PC-9 (cell line): ENCODE measurements around the gene TGFBR3. TPM values are rescaled to one million over a fixed set of nuclear protein-coding genes. Genes with fewer than 3 reads are reported as not detected.

ENCODE experiments used
- BruUV-seq: library from RNA; stranded (reverse); fragments of 400-500 nt; replicated peaks from 2 replicates; lab custom pipeline; 2021; lab: Mats Ljungman, UMichigan
- CTCF ChIA-PET: fragments of 300-600 bp; sonication (Branson Sonifier 250); formaldehyde crosslinking; loops from one replicate; lab custom pipeline; 2022; ENCODE audit warnings: antibody characterized with exemption; lab: Charles Lee
- POLR2A ChIA-PET: fragments of 300-600 bp; sonication (Branson Sonifier 250); formaldehyde crosslinking; loops from one replicate; lab custom pipeline; 2022; ENCODE audit warnings: antibody characterized with exemption; ENCODE audit not compliant: unreplicated experiment; lab: Charles Lee
- DNase-seq, 2 experiments: peaks; one replicate each; pipeline versions ENCODE4 v3.0.0 to v3.0.0-alpha.2; 2015 to 2022; ENCODE audit warnings: mixed read lengths in 1 of 2
- H2AFZ ChIP-seq: fragments of 200-600 bp; sonication (generic); 2 replicates; pipeline ENCODE4 v1.8.1; 2017; ENCODE audit warnings: antibody characterized with exemption
- H3F3A ChIP-seq: fragments of 200-600 bp; sonication (generic); 2 replicates; pipeline ENCODE4 v1.8.1; 2017; ENCODE audit warnings: antibody characterized with exemption, mild to moderate bottlenecking, low read depth; ENCODE audit not compliant: insufficient read depth
- H3K27ac ChIP-seq: fragments of 200-600 bp; sonication (generic); 2 replicates; pipeline ENCODE4 v1.6.1; 2016; ENCODE audit warnings: mixed run types
- H3K27me3 ChIP-seq: fragments of 200-600 bp; sonication (generic); 2 replicates; pipeline ENCODE4 v1.6.1; 2016; ENCODE audit warnings: low read depth, mixed run types; ENCODE audit not compliant: insufficient read depth
- H3K36me3 ChIP-seq: fragments of 200-600 bp; sonication (generic); 2 replicates; pipeline ENCODE4 v1.6.1; 2016; ENCODE audit warnings: low read depth, mixed run types
- H3K4me1 ChIP-seq: fragments of 200-600 bp; sonication (generic); replicated peaks from 2 replicates; pipeline ENCODE4 v1.6.1; 2016; ENCODE audit warnings: mixed run types; ENCODE audit not compliant: insufficient read depth
- H3K4me2 ChIP-seq: fragments of 200-600 bp; sonication (generic); 2 replicates; pipeline ENCODE4 v1.6.1; 2017; ENCODE audit warnings: mixed run types
- H3K4me3 ChIP-seq: fragments of 200-600 bp; sonication (generic); 2 replicates; pipeline ENCODE4 v1.6.1; 2016; ENCODE audit warnings: mixed run types
- H3K79me2 ChIP-seq: fragments of 200-600 bp; sonication (generic); 2 replicates; pipeline ENCODE4 v1.6.1; 2017; ENCODE audit warnings: low read depth, mixed run types
- H3K9me2 ChIP-seq: fragments of 200-600 bp; sonication (generic); 2 replicates; pipeline ENCODE4 v1.8.1; 2017; ENCODE audit warnings: mild to moderate bottlenecking; ENCODE audit not compliant: insufficient read depth
- H3K9me3 ChIP-seq: fragments of 200-600 bp; sonication (generic); 2 replicates; pipeline ENCODE4 v1.8.1; 2016; ENCODE audit warnings: low read depth; ENCODE audit not compliant: insufficient read depth
- H4K20me1 ChIP-seq: fragments of 200-600 bp; sonication (generic); 2 replicates; pipeline ENCODE4 v1.8.1; 2017; ENCODE audit not compliant: insufficient read depth
- CTCF ChIP-seq: fragments of 200-600 bp; sonication (generic); conservative IDR thresholded peaks from 2 replicates; pipeline ENCODE4 v1.6.1; 2017; ENCODE audit warnings: mixed run types, antibody characterized with exemption, mild to moderate bottlenecking, moderate library complexity
- EZH2 ChIP-seq: fragments of 200-600 bp; sonication (generic); IDR thresholded peaks from 2 replicates; pipeline ENCODE4 v1.8.0; 2017; ENCODE audit warnings: antibody characterized with exemption, low read depth
- intact Hi-C: fragments of 100-400 bp; cut with micrococcal nuclease; formaldehyde crosslinking; loops from one replicate; pipeline ENCODE4 v1.10.0; 2022; ENCODE audit not compliant: unreplicated experiment
- total RNA-seq: library from RNA; stranded (reverse); gene quantifications from 2 replicates; pipeline ENCODE4 v1.2.3, GENCODE V29; 2021

Gene TGFBR3
- total RNA-seq, 1 experiment from 2014 or later = 1.6 TPM

- ChIA-PET POLR2A (no interaction called here), CTCF (no interaction called here)
- Histone ChIP-seq H3K4me2 (no peak overlapping the region), H3K27me3 (no peaks in the 10 kb centered on the region), H3K27ac (no peak overlapping the region), H4K20me1 (no peaks in the 10 kb centered on the region), H3K9me2 (no peaks in the 10 kb centered on the region), H3K9me3 (no peaks in the 10 kb centered on the region), H3K4me3 (no peak overlapping the region), H3K36me3 (no peaks in the 10 kb centered on the region), H3K79me2 (no peaks in the 10 kb centered on the region), H3K4me1 (peaks cover 14% of the 10 kb centered on the region), H3F3A (no peaks in the 10 kb centered on the region), H2AFZ (no peak overlapping the region)
- no TSS peak for BruUV-seq
- DNase-seq = no peak
- no peak for TF ChIP-seq EZH2
- no peak for TF ChIP-seq CTCF
- intact Hi-C loops = no loop called here
Measured at GRCh38 chr1:91827087-91827458, 58.9 kb downstream of the TGFBR3 start.

GRCh38 chr1:91826649-91827048 is 59.3 kb downstream of the TGFBR3 start:
- TF ChIP-seq EZH2 (no peak), CTCF (no peak)
- ChIA-PET CTCF (no interaction called here), POLR2A (interaction anchor here (0.6 kb wide), 1 partner anchor 31 kb away, joined by 8 read pairs; no protein-coding TSS in a partner anchor)
- no peaks in the 10 kb centered on the region for H3K27me3 ChIP-seq
- H2AFZ ChIP-seq = no peak overlapping the region
- no peak overlapping the region for H3K4me2 ChIP-seq
- H3K9me3 ChIP-seq = no peaks in the 10 kb centered on the region
- no peaks in the 10 kb centered on the region for H3K79me2 ChIP-seq
- no peaks in the 10 kb centered on the region for H3F3A ChIP-seq
- H3K36me3 ChIP-seq = no peaks in the 10 kb centered on the region
- no peaks in the 10 kb centered on the region for H3K9me2 ChIP-seq
- no peaks in the 10 kb centered on the region for H4K20me1 ChIP-seq
- intact Hi-C loops = no loop called here
- no peak for DNase-seq
- H3K27ac ChIP-seq = no peak overlapping the region
- no peak overlapping the region for H3K4me3 ChIP-seq
- no TSS peak for BruUV-seq
- H3K4me1 ChIP-seq = peaks cover 14% of the 10 kb centered on the region

- CTCF ChIA-PET = no interaction called here
- POLR2A ChIA-PET = interaction anchor here (0.6 kb wide), 1 partner anchor 30 kb away, joined by 8 read pairs; no protein-coding TSS in a partner anchor
- no peaks in the 10 kb centered on the region for H3K36me3 ChIP-seq
- intact Hi-C loops = no loop called here
- H3F3A ChIP-seq = no peaks in the 10 kb centered on the region
- H4K20me1 ChIP-seq = no peaks in the 10 kb centered on the region
- H3K9me2 ChIP-seq = no peaks in the 10 kb centered on the region
- no peaks in the 10 kb centered on the region for H3K9me3 ChIP-seq
- H3K4me2 ChIP-seq = no peak overlapping the region
- TF ChIP-seq EZH2 (no peak), CTCF (no peak)
- H3K79me2 ChIP-seq = no peaks in the 10 kb centered on the region
- BruUV-seq = no TSS peak
- no peak overlapping the region for H3K4me3 ChIP-seq
- H3K27me3 ChIP-seq = no peaks in the 10 kb centered on the region
- H2AFZ ChIP-seq = no peak overlapping the region
- H3K27ac ChIP-seq = no peak overlapping the region
- DNase-seq = no peak
- peaks cover 14% of the 10 kb centered on the region for H3K4me1 ChIP-seq
Measured at GRCh38 chr1:91826248-91826647, 59.7 kb downstream of the TGFBR3 start.
